Measurements from ENCODE around the gene APPBP2.
A peak's percentile ranks its signal among the peaks of the same experiment; 100 is the strongest.
"Not testable (repeated sequence)": the region's sequence is repeated elsewhere in the genome, so short reads cannot be mapped to it uniquely, and the experiment has no call there.

APPBP2 gene

GRCh38 chr17:60490594-60490993 lies 35.4 kb downstream of the APPBP2 start:
- DNase-seq = not testable (repeated sequence)

- no peak for DNase-seq
These were observed 44.4 kb downstream of the APPBP2 start for GRCh38 chr17:60481604-60482003.

GRCh38 chr17:60473788-60474187 lies 52.3 kb downstream of the APPBP2 start:
- no peak for DNase-seq

- no peak for DNase-seq
These were observed 53.6 kb downstream of the APPBP2 start for GRCh38 chr17:60472449-60472848.

- no peak for DNase-seq
These were observed 54.6 kb downstream of the APPBP2 start for GRCh38 chr17:60471451-60471850.

- no peak for DNase-seq
These were observed 57.7 kb downstream of the APPBP2 start for GRCh38 chr17:60468371-60468770.

GRCh38 chr17:60464343-60464742 lies 61.7 kb downstream of the APPBP2 start:
- no peak for DNase-seq

- DNase-seq = no peak
These were observed 62.7 kb downstream of the APPBP2 start for GRCh38 chr17:60463157-60463835.

- no peak for DNase-seq
These were observed 64.5 kb downstream of the APPBP2 start for GRCh38 chr17:60461584-60461983.

GRCh38 chr17:60457148-60457547 lies 68.9 kb downstream of the APPBP2 start:
- DNase-seq = no peak

- no peak for DNase-seq
These were observed 70.7 kb downstream of the APPBP2 start for GRCh38 chr17:60455378-60455777.

- DNase-seq = no peak
These were observed 74.1 kb downstream of the APPBP2 start for GRCh38 chr17:60451965-60452364.

- DNase-seq = no peak
These were observed 75.0 kb downstream of the APPBP2 start for GRCh38 chr17:60451071-60451470.

- no peak for DNase-seq
These were observed 78.7 kb downstream of the APPBP2 start for GRCh38 chr17:60447375-60447774.

GRCh38 chr17:60445144-60445543 lies 80.9 kb downstream of the APPBP2 start:
- DNase-seq = no peak

GRCh38 chr17:60443713-60444112 lies 82.3 kb downstream of the APPBP2 start:
- DNase-seq = no peak

GRCh38 chr17:60442271-60443173 lies 83.5 kb downstream of the APPBP2 start:
- DNase-seq = no peak

GRCh38 chr17:60439501-60439900 lies 86.5 kb downstream of the APPBP2 start:
- DNase-seq = no peak

- DNase-seq = no peak
These were observed 89.4 kb downstream of the APPBP2 start for GRCh38 chr17:60436676-60437075.

- peak; percentile 75 for DNase-seq
These were observed 90.5 kb downstream of the APPBP2 start for GRCh38 chr17:60435244-60436167.

GRCh38 chr17:60433021-60433997 lies 92.7 kb downstream of the APPBP2 start:
- not testable (repeated sequence) for DNase-seq

- not testable (repeated sequence) for DNase-seq
These were observed 95.5 kb downstream of the APPBP2 start for GRCh38 chr17:60430561-60430960.
